Mucosa of stomach (tissue), 1 donor: ENCODE measurements around the gene BBX.
"Not testable (repeated sequence)": the region's sequence is repeated elsewhere in the genome, so short reads cannot be mapped to it uniquely, and the experiment has no call there.

Source experiments
- H3K27me3 ChIP-seq: one replicate; pipeline ENCODE4 v1.7.0; 2013; ENCODE audit warnings: mild to moderate bottlenecking, low read length; ENCODE audit not compliant: control insufficient read depth, insufficient read depth
- H3K36me3 ChIP-seq: one replicate; pipeline ENCODE4 v1.7.0; 2013; ENCODE audit warnings: low read length; ENCODE audit not compliant: control insufficient read depth, insufficient read depth
- H3K4me1 ChIP-seq: one replicate; pipeline ENCODE4 v1.7.0; 2013; ENCODE audit warnings: mild to moderate bottlenecking, low read length; ENCODE audit not compliant: control insufficient read depth, insufficient read depth
- H3K4me3 ChIP-seq: one replicate; pipeline ENCODE4 v1.7.0; 2013; ENCODE audit warnings: low read length
- H3K9ac ChIP-seq: one replicate; pipeline ENCODE4 v1.7.0; 2013; ENCODE audit warnings: mild to moderate bottlenecking, low read length, moderate library complexity
- H3K9me3 ChIP-seq: one replicate; pipeline ENCODE4 v1.7.0; 2013; ENCODE audit warnings: mild to moderate bottlenecking, low read length, moderate library complexity; ENCODE audit not compliant: control insufficient read depth
- donor health status: Pancreatic carcinoma.

The BBX gene

GRCh38 chr3:107548601-107549000, 25.8 kb downstream of the BBX start:
- H3K36me3 ChIP-seq = no peaks in the 10 kb centered on the region
- H3K9ac ChIP-seq = no peak overlapping the region
- H3K4me3 ChIP-seq = no peak overlapping the region
- no peaks in the 10 kb centered on the region for H3K9me3 ChIP-seq
- H3K4me1 ChIP-seq = no peaks in the 10 kb centered on the region
- H3K27me3 ChIP-seq = no peaks in the 10 kb centered on the region

GRCh38 chr3:107555359-107555758, 32.6 kb downstream of the BBX start:
- H3K27me3 ChIP-seq = no peaks in the 10 kb centered on the region

GRCh38 chr3:107557743-107558142, 35.0 kb downstream of the BBX start:
- Histone ChIP-seq H3K27me3 (no peaks in the 10 kb centered on the region), H3K9ac (no peak overlapping the region), H3K4me3 (no peak overlapping the region), H3K36me3 (no peaks in the 10 kb centered on the region), H3K9me3 (no peaks in the 10 kb centered on the region), H3K4me1 (no peaks in the 10 kb centered on the region)

More at GRCh38 chr3:107555359-107555758, 32.6 kb downstream of the BBX start:
- no peaks in the 10 kb centered on the region for H3K4me1 ChIP-seq
- H3K4me3 ChIP-seq = no peak overlapping the region
- H3K9me3 ChIP-seq = no peaks in the 10 kb centered on the region
- no peaks in the 10 kb centered on the region for H3K36me3 ChIP-seq
- H3K9ac ChIP-seq = no peak overlapping the region

GRCh38 chr3:107560166-107560565, 37.4 kb downstream of the BBX start:
- Histone ChIP-seq H3K9me3 (no peaks in the 10 kb centered on the region), H3K4me1 (no peaks in the 10 kb centered on the region)

GRCh38 chr3:107561980-107562379, 39.2 kb downstream of the BBX start:
- Histone ChIP-seq H3K4me1 (no peaks in the 10 kb centered on the region), H3K36me3 (no peaks in the 10 kb centered on the region), H3K9me3 (no peaks in the 10 kb centered on the region), H3K9ac (no peak overlapping the region), H3K4me3 (no peak overlapping the region), H3K27me3 (no peaks in the 10 kb centered on the region)

More at GRCh38 chr3:107560166-107560565, 37.4 kb downstream of the BBX start:
- Histone ChIP-seq H3K4me3 (no peak overlapping the region), H3K36me3 (no peaks in the 10 kb centered on the region), H3K27me3 (no peaks in the 10 kb centered on the region), H3K9ac (no peak overlapping the region)

GRCh38 chr3:107562969-107563529, 40.3 kb downstream of the BBX start:
- Histone ChIP-seq H3K36me3 (no peaks in the 10 kb centered on the region), H3K27me3 (no peaks in the 10 kb centered on the region), H3K9ac (no peak overlapping the region), H3K4me3 (no peak overlapping the region), H3K4me1 (no peaks in the 10 kb centered on the region), H3K9me3 (no peaks in the 10 kb centered on the region)

- H3K9me3 ChIP-seq, H3K9ac ChIP-seq, H3K4me3 ChIP-seq, H3K4me1 ChIP-seq, H3K27me3 ChIP-seq, H3K36me3 ChIP-seq: not testable (repeated sequence)
These were observed 42.5 kb downstream of the BBX start for GRCh38 chr3:107565244-107565643.

- H3K36me3 ChIP-seq, H3K9ac ChIP-seq, H3K4me3 ChIP-seq, H3K4me1 ChIP-seq, H3K9me3 ChIP-seq, H3K27me3 ChIP-seq: not testable (repeated sequence)
These were observed 48.3 kb downstream of the BBX start for GRCh38 chr3:107571089-107571488.

GRCh38 chr3:107571492-107571891, 48.7 kb downstream of the BBX start:
- H3K36me3 ChIP-seq, H3K4me3 ChIP-seq, H3K9me3 ChIP-seq, H3K4me1 ChIP-seq, H3K27me3 ChIP-seq, H3K9ac ChIP-seq: not testable (repeated sequence)

- Histone ChIP-seq H3K27me3 (no peaks in the 10 kb centered on the region), H3K9ac (no peak overlapping the region), H3K4me1 (no peaks in the 10 kb centered on the region), H3K36me3 (no peaks in the 10 kb centered on the region), H3K9me3 (no peaks in the 10 kb centered on the region), H3K4me3 (no peak overlapping the region)
These were observed 51.9 kb downstream of the BBX start for GRCh38 chr3:107574650-107575049.

GRCh38 chr3:107578091-107578490, 55.3 kb downstream of the BBX start:
- Histone ChIP-seq H3K9me3 (no peaks in the 10 kb centered on the region), H3K36me3 (no peaks in the 10 kb centered on the region), H3K4me3 (no peak overlapping the region), H3K27me3 (no peaks in the 10 kb centered on the region), H3K9ac (no peak overlapping the region), H3K4me1 (no peaks in the 10 kb centered on the region)

GRCh38 chr3:107578523-107578922, 55.8 kb downstream of the BBX start:
- Histone ChIP-seq H3K9ac (no peak overlapping the region), H3K4me1 (no peaks in the 10 kb centered on the region), H3K9me3 (no peaks in the 10 kb centered on the region), H3K27me3 (no peaks in the 10 kb centered on the region), H3K4me3 (no peak overlapping the region), H3K36me3 (no peaks in the 10 kb centered on the region)

- Histone ChIP-seq H3K36me3 (no peaks in the 10 kb centered on the region), H3K9ac (no peak overlapping the region), H3K4me1 (no peaks in the 10 kb centered on the region), H3K27me3 (no peaks in the 10 kb centered on the region), H3K9me3 (no peaks in the 10 kb centered on the region), H3K4me3 (no peak overlapping the region)
These were observed 56.6 kb downstream of the BBX start for GRCh38 chr3:107579371-107579770.
